DND-41 (cell line): Measurements from ENCODE around the gene PPFIA1.

ENCODE experiments used
- ATAC-seq: fragments of 200-7000 bp; cut with Tn5 transposase; 3 replicates; pipeline ENCODE4 v1.9.1; 2021; ENCODE audit warnings: low read depth; ENCODE audit not compliant: insufficient read depth
- DNase-seq: peaks from one replicate; pipeline ENCODE4 v3.0.0-alpha.2; 2020
- H2AFZ ChIP-seq: 2 replicates; pipeline ENCODE4 v1.6.0; 2012; ENCODE audit warnings: low read depth, low read length
- H3K27ac ChIP-seq: 2 replicates; pipeline ENCODE4 v1.5.1; 2012; ENCODE audit warnings: low read length, inconsistent platforms
- H3K27me3 ChIP-seq: fragments of 200-600 bp; sonication (generic); 2 replicates; pipeline ENCODE4 v1.6.0; 2012; ENCODE audit warnings: low read length, mild to moderate bottlenecking, inconsistent platforms; ENCODE audit not compliant: insufficient read depth, poor library complexity
- H3K36me3 ChIP-seq: 2 replicates; pipeline ENCODE4 v1.5.1; 2012; ENCODE audit warnings: low read length, inconsistent platforms; ENCODE audit not compliant: insufficient read depth
- H3K4me1 ChIP-seq: 2 replicates; pipeline ENCODE4 v1.5.1; 2012; ENCODE audit warnings: mild to moderate bottlenecking, low read length; ENCODE audit not compliant: insufficient read depth
- H3K4me2 ChIP-seq: 2 replicates; pipeline ENCODE4 v1.6.0; 2012; ENCODE audit warnings: mild to moderate bottlenecking, moderate library complexity, low read length, inconsistent platforms; ENCODE audit not compliant: insufficient read depth
- H3K4me3 ChIP-seq, 2 experiments: fragments of 200-600 bp in 1 of 2; shearing (Covaris generic) in 1 of 2; 2 replicates each; pipeline ENCODE4 v1.5.1; 2012 to 2016; ENCODE audit warnings: inconsistent platforms in 2 of 2, low read length in 2 of 2, mild to moderate bottlenecking in 2 of 2, low read depth in 1 of 2, moderate library complexity in 1 of 2
- H3K79me2 ChIP-seq: 2 replicates; pipeline ENCODE4 v1.6.0; 2012; ENCODE audit warnings: low read length, inconsistent platforms; ENCODE audit not compliant: insufficient read depth
- H3K9ac ChIP-seq: 2 replicates; pipeline ENCODE4 v1.6.0; 2012; ENCODE audit warnings: low read depth, mild to moderate bottlenecking, inconsistent platforms, low read length, moderate library complexity
- H3K9me3 ChIP-seq: 2 replicates; pipeline ENCODE4 v1.5.1; 2012; ENCODE audit warnings: low read length, moderate library complexity, mild to moderate bottlenecking, inconsistent platforms; ENCODE audit not compliant: insufficient read depth, severe bottlenecking
- H4K20me1 ChIP-seq: 2 replicates; pipeline ENCODE4 v1.6.0; 2012; ENCODE audit warnings: low read length; ENCODE audit not compliant: insufficient read depth
- CTCF ChIP-seq: IDR thresholded peaks from 2 replicates; pipeline ENCODE4 v1.5.1; 2012; ENCODE audit warnings: borderline replicate concordance, low read length, moderate library complexity, mild to moderate bottlenecking; ENCODE audit not compliant: poor library complexity, severe bottlenecking; ENCODE audit errors: extremely low read depth
- EZH2 ChIP-seq: IDR thresholded peaks from 3 replicates; pipeline ENCODE4 v1.6.1; 2012; ENCODE audit warnings: borderline replicate concordance, low read depth, mild to moderate bottlenecking, moderate library complexity, low read length, inconsistent platforms; ENCODE audit not compliant: severe bottlenecking

The PPFIA1 gene

GRCh38 chr11:70244698-70245097 is 25.8 kb upstream of the PPFIA1 start:
- Histone ChIP-seq H3K4me2 (no peak overlapping the region), H3K36me3 (no peaks in the 10 kb centered on the region), H2AFZ (no peak overlapping the region), H3K9ac (no peak overlapping the region), H3K4me3 (no peak overlapping the region), H3K27me3 (peaks cover 13% of the 10 kb centered on the region), H3K79me2 (no peaks in the 10 kb centered on the region), H3K4me1 (no peaks in the 10 kb centered on the region), H3K9me3 (no peaks in the 10 kb centered on the region), H3K27ac (no peak overlapping the region), H4K20me1 (no peaks in the 10 kb centered on the region)
- DNase-seq (no peak), ATAC-seq (no peak)
- TF ChIP-seq CTCF: no peak
- TF ChIP-seq EZH2: no peak

DNA sequence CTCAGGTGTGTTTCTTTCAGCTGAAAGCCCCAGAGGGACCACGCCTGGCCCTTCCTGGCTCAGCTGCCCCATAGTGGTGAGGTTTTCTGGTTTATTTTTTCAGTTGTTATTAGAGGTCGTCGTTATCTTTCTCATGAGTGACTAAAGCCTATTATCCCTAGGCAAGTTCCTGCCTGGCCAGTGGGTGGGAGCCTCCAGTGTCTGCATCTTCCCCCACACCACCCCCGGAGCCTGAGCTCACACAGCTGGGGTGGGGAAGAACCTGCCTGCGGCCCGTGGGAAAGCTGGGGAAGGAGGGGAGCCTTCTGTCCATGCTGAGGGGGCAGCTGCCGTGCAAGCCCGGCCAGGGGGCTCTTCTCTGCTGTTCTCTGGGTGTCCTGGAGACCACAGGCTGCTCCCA is 24.3 kb upstream of the PPFIA1 start:
- Histone ChIP-seq H3K27ac (no peak overlapping the region), H3K36me3 (no peaks in the 10 kb centered on the region), H3K4me2 (no peak overlapping the region), H3K79me2 (no peaks in the 10 kb centered on the region), H4K20me1 (no peaks in the 10 kb centered on the region), H3K27me3 (peaks cover 4% of the 10 kb centered on the region), H3K9ac (no peak overlapping the region), H3K9me3 (no peaks in the 10 kb centered on the region), H2AFZ (no peak overlapping the region), H3K4me3 (no peak overlapping the region), H3K4me1 (no peaks in the 10 kb centered on the region)
- no peak for DNase-seq
- ATAC-seq: no peak
- no peak for TF ChIP-seq EZH2
- no peak for TF ChIP-seq CTCF

DNA sequence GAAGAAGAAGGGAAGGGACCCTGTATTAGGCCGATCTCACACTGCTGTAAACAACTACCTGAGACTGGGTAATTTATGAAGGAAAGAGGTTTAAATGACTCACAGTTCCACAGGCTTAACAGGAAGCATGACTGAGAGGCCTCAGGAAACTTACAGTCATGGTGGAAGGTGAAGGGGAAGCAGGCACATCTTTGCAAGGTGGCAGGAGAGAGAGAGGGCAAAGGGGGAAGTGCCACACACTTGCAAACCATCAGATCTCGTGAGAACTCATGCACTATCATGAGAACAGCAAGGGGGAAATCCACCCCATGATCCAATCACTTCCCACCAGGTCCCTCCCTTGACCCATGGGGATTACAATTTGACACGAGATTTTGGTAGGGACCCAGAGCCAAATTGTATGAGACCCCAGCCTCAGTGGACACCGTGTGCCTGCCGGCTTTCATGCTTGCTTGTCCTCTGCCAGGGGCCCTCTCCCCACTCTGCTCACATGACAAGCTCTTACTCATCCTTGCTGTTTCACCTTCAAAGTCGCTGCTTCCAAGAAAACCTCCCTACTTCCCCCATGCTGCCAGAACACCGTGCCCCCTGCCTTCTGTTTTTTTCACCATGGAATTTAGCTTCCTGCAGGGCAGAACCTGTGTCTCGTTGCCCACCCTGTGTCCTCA is 23.3 kb upstream of the PPFIA1 start:
- ATAC-seq (no peak), DNase-seq (no peak)
- Histone ChIP-seq H3K27me3 (peaks cover 4% of the 10 kb centered on the region), H3K4me1 (no peaks in the 10 kb centered on the region), H3K27ac (no peak overlapping the region), H3K36me3 (no peaks in the 10 kb centered on the region), H3K9ac (no peak overlapping the region), H3K4me2 (no peak overlapping the region), H3K4me3 (no peak overlapping the region), H3K79me2 (no peaks in the 10 kb centered on the region), H2AFZ (no peak overlapping the region), H3K9me3 (no peaks in the 10 kb centered on the region), H4K20me1 (no peaks in the 10 kb centered on the region)
- TF ChIP-seq CTCF: no peak
- no peak for TF ChIP-seq EZH2
